ENCODE measurements around the gene LRMDA. TPM values are rescaled to one million over a fixed set of nuclear protein-coding genes. Genes with fewer than 3 reads are reported as not detected.

LRMDA gene
- polyA plus RNA-seq, 1 donor (not counting 4 experiments of a cell fraction or from before 2014, with no cell fraction given) = not detected

DNA sequence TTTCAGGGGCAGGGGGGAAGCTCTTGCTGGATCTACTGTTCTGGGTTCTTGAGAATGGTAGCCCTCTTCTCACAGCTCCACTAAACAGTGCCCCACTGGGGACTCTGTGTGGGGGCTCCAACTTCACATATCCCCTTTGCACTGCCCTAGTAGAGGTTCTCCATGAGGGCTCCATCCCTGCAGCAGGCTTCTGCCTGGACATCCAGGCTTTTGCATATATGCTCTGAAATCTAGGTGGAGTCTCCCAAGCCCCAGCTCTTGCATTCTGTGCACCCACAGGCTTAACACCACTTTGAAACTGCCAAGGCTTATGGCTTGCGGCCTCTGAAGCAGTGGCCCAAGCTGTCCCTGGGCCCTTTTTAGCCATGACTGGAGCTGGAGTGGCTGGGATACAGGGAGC lies 150.7 kb downstream of the LRMDA start:
- H3K9me3 ChIP-seq (ENCODE audit: control insufficient read depth, low read depth, low read length) = no peaks in the 10 kb centered on the region
- H3K27me3 ChIP-seq (ENCODE audit: control insufficient read depth, extremely low read depth, insufficient read depth, low read length) = no peaks in the 10 kb centered on the region
- TF ChIP-seq, protein P1, sequence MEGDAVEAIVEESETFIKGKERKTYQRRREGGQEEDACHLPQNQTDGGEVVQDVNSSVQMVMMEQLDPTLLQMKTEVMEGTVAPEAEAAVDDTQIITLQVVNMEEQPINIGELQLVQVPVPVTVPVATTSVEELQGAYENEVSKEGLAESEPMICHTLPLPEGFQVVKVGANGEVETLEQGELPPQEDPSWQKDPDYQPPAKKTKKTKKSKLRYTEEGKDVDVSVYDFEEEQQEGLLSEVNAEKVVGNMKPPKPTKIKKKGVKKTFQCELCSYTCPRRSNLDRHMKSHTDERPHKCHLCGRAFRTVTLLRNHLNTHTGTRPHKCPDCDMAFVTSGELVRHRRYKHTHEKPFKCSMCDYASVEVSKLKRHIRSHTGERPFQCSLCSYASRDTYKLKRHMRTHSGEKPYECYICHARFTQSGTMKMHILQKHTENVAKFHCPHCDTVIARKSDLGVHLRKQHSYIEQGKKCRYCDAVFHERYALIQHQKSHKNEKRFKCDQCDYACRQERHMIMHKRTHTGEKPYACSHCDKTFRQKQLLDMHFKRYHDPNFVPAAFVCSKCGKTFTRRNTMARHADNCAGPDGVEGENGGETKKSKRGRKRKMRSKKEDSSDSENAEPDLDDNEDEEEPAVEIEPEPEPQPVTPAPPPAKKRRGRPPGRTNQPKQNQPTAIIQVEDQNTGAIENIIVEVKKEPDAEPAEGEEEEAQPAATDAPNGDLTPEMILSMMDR (optimal IDR thresholded peaks at IDR 0.05 in 1 of 3, IDR thresholded peaks at IDR 0.05 in 1 of 3, conservative IDR thresholded peaks at IDR 0.05 in 1 of 3; ENCODE audit: extremely low read depth in 1 of 3, insufficient read depth in 2 of 3, low read length in 3 of 3) = no peak
- TF ChIP-seq EZH2 (IDR thresholded peaks at IDR 0.05; ENCODE audit: low read length) = no peak
- H3K79me2 ChIP-seq (ENCODE audit: control insufficient read depth, insufficient read depth, low read length) = no peaks in the 10 kb centered on the region
- no peak overlapping the region for H3K4me3 ChIP-seq (ENCODE audit: control insufficient read depth in 2 of 3, extremely low read depth in 1 of 3, insufficient read depth in 2 of 3, low read depth in 1 of 3, low read length in 3 of 3)
- dilution Hi-C loops (cut with MboI; ENCODE audit: extremely low pct_ligation_motif_present, low sequenced_read_pairs) = no loop called here
- no peak overlapping the region for H3K4me2 ChIP-seq (ENCODE audit: control insufficient read depth, extremely low read depth, insufficient read depth, low read depth, low read length)
- no peak for DNase-seq (ENCODE audit: low read depth, low spot score)
- FAIRE-seq = no peak
- no peaks in the 10 kb centered on the region for H3K9me1 ChIP-seq (ENCODE audit: control insufficient read depth, extremely low read depth, insufficient read depth, low read length)
- no peak overlapping the region for H3K9ac ChIP-seq (ENCODE audit: control insufficient read depth, extremely low read depth, insufficient read depth, low read length)
- no peaks in the 10 kb centered on the region for H3K36me3 ChIP-seq (ENCODE audit: control insufficient read depth in 2 of 2, extremely low read depth in 1 of 2, insufficient read depth in 2 of 2, low read length in 2 of 2)
- no peaks in the 10 kb centered on the region for H3K4me1 ChIP-seq (ENCODE audit: control insufficient read depth, extremely low read depth, insufficient read depth, low read length)
- H3K27ac ChIP-seq (ENCODE audit: control insufficient read depth, insufficient read depth, low read length) = no peak overlapping the region
- H4K20me1 ChIP-seq (ENCODE audit: control insufficient read depth, extremely low read depth, insufficient read depth, low read length) = no peaks in the 10 kb centered on the region
- H2AFZ ChIP-seq (ENCODE audit: control insufficient read depth, low read length) = no peak overlapping the region

- dilution Hi-C loops (cut with MboI; ENCODE audit: extremely low pct_ligation_motif_present, low sequenced_read_pairs) = no loop called here
- Histone ChIP-seq H3K4me2 (ENCODE audit: control insufficient read depth, extremely low read depth, insufficient read depth, low read depth, low read length) (no peak overlapping the region), H3K9me3 (ENCODE audit: control insufficient read depth, low read depth, low read length) (no peaks in the 10 kb centered on the region), H4K20me1 (ENCODE audit: control insufficient read depth, extremely low read depth, insufficient read depth, low read length) (no peaks in the 10 kb centered on the region), H3K4me3 (ENCODE audit: control insufficient read depth in 2 of 3, extremely low read depth in 1 of 3, insufficient read depth in 2 of 3, low read depth in 1 of 3, low read length in 3 of 3) (no peak overlapping the region), H3K36me3 (ENCODE audit: control insufficient read depth in 2 of 2, extremely low read depth in 1 of 2, insufficient read depth in 2 of 2, low read length in 2 of 2) (no peaks in the 10 kb centered on the region), H3K4me1 (ENCODE audit: control insufficient read depth, extremely low read depth, insufficient read depth, low read length) (no peaks in the 10 kb centered on the region), H3K27ac (ENCODE audit: control insufficient read depth, insufficient read depth, low read length) (no peak overlapping the region), H3K9me1 (ENCODE audit: control insufficient read depth, extremely low read depth, insufficient read depth, low read length) (no peaks in the 10 kb centered on the region), H3K9ac (ENCODE audit: control insufficient read depth, extremely low read depth, insufficient read depth, low read length) (no peak overlapping the region), H3K79me2 (ENCODE audit: control insufficient read depth, insufficient read depth, low read length) (no peaks in the 10 kb centered on the region), H3K27me3 (ENCODE audit: control insufficient read depth, extremely low read depth, insufficient read depth, low read length) (no peaks in the 10 kb centered on the region), H2AFZ (ENCODE audit: control insufficient read depth, low read length) (no peak overlapping the region)
- FAIRE-seq (no peak), DNase-seq (ENCODE audit: low read depth, low spot score) (no peak)
- TF ChIP-seq EZH2 (IDR thresholded peaks at IDR 0.05; ENCODE audit: low read length) = no peak
- TF ChIP-seq, protein P1 (optimal IDR thresholded peaks at IDR 0.05 in 1 of 3, IDR thresholded peaks at IDR 0.05 in 1 of 3, conservative IDR thresholded peaks at IDR 0.05 in 1 of 3; ENCODE audit: extremely low read depth in 1 of 3, insufficient read depth in 2 of 3, low read length in 3 of 3) = no peak
Observed at GRCh38 chr10:75585294-75585693, 153.9 kb downstream of the LRMDA start.

All from keratinocyte (primary cell).